Liver (tissue), 9 donors: ENCODE measurements around the gene CCL16. TPM values are rescaled to one million over a fixed set of nuclear protein-coding genes. Genes with fewer than 3 reads are reported as not detected.
A peak's percentile ranks its signal among the peaks of the same experiment; 100 is the strongest.

Experiments used
- DNase-seq: peaks from one replicate; pipeline ENCODE4 v3.0.0-alpha.2; 2017; ENCODE audit warnings: low spot score
- H3K27ac ChIP-seq, 2 donors: one replicate each; pipeline ENCODE4 v1.7.0; 2013; ENCODE audit warnings: inconsistent platforms in 2 of 2, low read length in 2 of 2, control low read depth in 1 of 2, low read depth in 1 of 2, mild to moderate bottlenecking in 1 of 2
- H3K27me3 ChIP-seq, 4 donors: one replicate each; pipeline versions ENCODE4 v1.6.1 to v1.7.0; 2013; ENCODE audit warnings: low read length in 3 of 4, inconsistent platforms in 1 of 4, mild to moderate bottlenecking in 1 of 4, moderate library complexity in 1 of 4; ENCODE audit not compliant: control insufficient read depth in 4 of 4, insufficient read depth in 4 of 4
- H3K36me3 ChIP-seq, 4 donors: one replicate each; pipeline versions ENCODE4 v1.6.1 to v1.7.0; 2013; ENCODE audit warnings: low read length in 3 of 4, mild to moderate bottlenecking in 3 of 4, low read depth in 1 of 4, moderate library complexity in 1 of 4; ENCODE audit not compliant: control insufficient read depth in 4 of 4, insufficient read depth in 3 of 4
- H3K4me1 ChIP-seq, 4 donors: one replicate each; pipeline versions ENCODE4 v1.6.1 to v1.7.0; 2013; ENCODE audit warnings: low read length in 3 of 4, mild to moderate bottlenecking in 3 of 4, moderate library complexity in 1 of 4; ENCODE audit not compliant: control insufficient read depth in 4 of 4, insufficient read depth in 4 of 4
- H3K4me3 ChIP-seq, 3 donors: one replicate each; pipeline versions ENCODE4 v1.6.1 to v1.7.0; 2013; ENCODE audit warnings: low read length in 3 of 3, control low read depth in 1 of 3, low read depth in 1 of 3, mild to moderate bottlenecking in 1 of 3
- H3K9ac ChIP-seq, 2 donors: one replicate each; pipeline ENCODE4 v1.7.0; 2013; ENCODE audit warnings: low read length in 2 of 2, mild to moderate bottlenecking in 2 of 2, moderate library complexity in 2 of 2, control low read depth in 1 of 2, low read depth in 1 of 2
- H3K9me3 ChIP-seq, 4 donors: one replicate each; pipeline versions ENCODE4 v1.6.1 to v1.7.0; 2013; ENCODE audit warnings: low read length in 3 of 4; ENCODE audit not compliant: control insufficient read depth in 4 of 4
- ATF3 ChIP-seq: IDR thresholded peaks from 2 replicates; pipeline ENCODE4 v1.6.1; 2016; ENCODE audit warnings: antibody characterized with exemption
- CTCF ChIP-seq: fragments of 150-350 bp; IDR thresholded peaks from 2 replicates; pipeline ENCODE4 v1.5.1; 2017; ENCODE audit warnings: improper control_type of control experiment, low read depth, low read length; ENCODE audit not compliant: missing input control
- EGR1 ChIP-seq, 2 donors: IDR thresholded peaks; 2 replicates each; pipeline ENCODE4 v1.6.1; 2016 to 2018; ENCODE audit warnings: antibody characterized with exemption in 2 of 2, low read depth in 2 of 2
- FOXA1 ChIP-seq: IDR thresholded peaks from 2 replicates; pipeline ENCODE4 v1.6.1; 2016; ENCODE audit warnings: antibody characterized with exemption
- FOXA2 ChIP-seq: IDR thresholded peaks from 2 replicates; pipeline ENCODE4 v1.6.1; 2016; ENCODE audit warnings: antibody characterized with exemption
- GABPA ChIP-seq, 2 donors: IDR thresholded peaks in 1 of 2; conservative IDR thresholded peaks in 1 of 2; 2 replicates each; pipeline ENCODE4 v1.6.1; 2016; ENCODE audit warnings: antibody characterized with exemption in 2 of 2, mild to moderate bottlenecking in 1 of 2, moderate library complexity in 1 of 2
- HNF4A ChIP-seq, 2 donors: conservative IDR thresholded peaks; 2 replicates each; pipeline ENCODE4 v1.6.1; 2016; ENCODE audit warnings: antibody characterized with exemption in 2 of 2, mild to moderate bottlenecking in 2 of 2
- HNF4G ChIP-seq: IDR thresholded peaks from 2 replicates; pipeline ENCODE4 v1.6.1; 2016; ENCODE audit warnings: antibody characterized with exemption
- JUND ChIP-seq, 2 donors: IDR thresholded peaks; 2 replicates each; pipeline ENCODE4 v1.6.1; 2016; ENCODE audit warnings: antibody characterized with exemption in 2 of 2
- MAX ChIP-seq: IDR thresholded peaks from 2 replicates; pipeline ENCODE4 v1.6.1; 2016; ENCODE audit warnings: antibody characterized with exemption
- NR2F2 ChIP-seq: IDR thresholded peaks from 2 replicates; pipeline ENCODE4 v1.6.1; 2016; ENCODE audit warnings: antibody characterized with exemption
- RAD21 ChIP-seq, 2 donors: IDR thresholded peaks; 2 replicates each; pipeline ENCODE4 v1.6.1; 2016; ENCODE audit warnings: antibody characterized with exemption in 2 of 2, mild to moderate bottlenecking in 2 of 2
- REST ChIP-seq: IDR thresholded peaks from 2 replicates; pipeline ENCODE4 v1.6.1; 2016; ENCODE audit warnings: antibody characterized with exemption, mild to moderate bottlenecking
- RXRA ChIP-seq, 2 donors: IDR thresholded peaks; 2 replicates each; pipeline ENCODE4 v1.6.1; 2017 to 2018; ENCODE audit warnings: antibody characterized with exemption in 2 of 2, mild to moderate bottlenecking in 1 of 2
- SP1 ChIP-seq: IDR thresholded peaks from 2 replicates; pipeline ENCODE4 v1.6.1; 2018; ENCODE audit warnings: antibody characterized with exemption, mild to moderate bottlenecking
- TAF1 ChIP-seq: conservative IDR thresholded peaks from 2 replicates; pipeline ENCODE4 v1.6.1; 2016; ENCODE audit warnings: antibody characterized with exemption, mild to moderate bottlenecking
- YY1 ChIP-seq: IDR thresholded peaks from 2 replicates; pipeline ENCODE4 v1.6.1; 2016; ENCODE audit warnings: antibody characterized with exemption, mild to moderate bottlenecking
- ZBTB33 ChIP-seq: IDR thresholded peaks from 2 replicates; pipeline ENCODE4 v1.6.1; 2016; ENCODE audit warnings: antibody characterized with exemption
- WGBS: extraction: QIAGEN DNeasy Blood & Tissue Kit; methylation state at CpG from one replicate; pipeline ENCODE4 v1.1.7; 2013; 5-methylcytosine and 5-hydroxymethylcytosine counted together
- polyA plus RNA-seq, 2 donors: library from polyadenylated mRNA; stranded (reverse) in 1 of 2; unstranded in 1 of 2; fragments of 200-250 nt in 1 of 2; fragments of >200 nt in 1 of 2; fragmentation: Nextera tagmentation in 1 of 2; extraction: Ambion mirVana in 1 of 2; gene quantifications; one replicate each; pipeline versions ENCODE4 v1.2.1 to v1.2.3, GENCODE V29; 2013 to 2015
- total RNA-seq, 2 donors: library from RNA; depleted of rRNA; stranded (reverse); fragments of >200 nt; gene quantifications; one replicate each; pipeline ENCODE4 v1.2.3, GENCODE V29; 2014
- donor health status: healthy.
- donor health status: healthy.
- donor health status: healthy.
- donor health status: healthy.
- donor health status: healthy.

The CCL16 gene
- total and polyA plus RNA-seq, 4 donors, result 0.65 to 22.3 (median 14.9) TPM

- Histone ChIP-seq H3K27ac (peak within 1 kb of the TSS; percentile 83 to 93), H3K9me3 (no peaks in the 10 kb centered on the region), H3K27me3 (no peaks in the 10 kb centered on the region), H3K4me3 (peak within 1 kb of the TSS; percentile 62 to 76 (median 68)), H3K36me3 (peaks cover 0 to 7% (median 3%) of the 10 kb centered on the region in 4 donors), H3K4me1 (peaks cover 2 to 52% (median 35%) of the 10 kb centered on the region in 4 donors), H3K9ac (peak within 1 kb of the TSS; percentile 84 to 87)
- TF ChIP-seq RAD21 (IDR thresholded peaks at IDR 0.05) (peak in 1 of 2 donors; percentile 8), HNF4G (peak; percentile 45), SP1 (peak; percentile 53), TAF1 (peak; percentile 94), RXRA (IDR thresholded peaks at IDR 0.05) (no peak), CTCF (no peak), GABPA (IDR thresholded peaks at IDR 0.05 in 1 of 2, conservative IDR thresholded peaks at IDR 0.05 in 1 of 2) (no peak), HNF4A (conservative IDR thresholded peaks at IDR 0.05) (peak; percentile 72 to 84), YY1 (peak; percentile 50), ATF3 (no peak), FOXA1 (no peak), MAX (no peak), REST (peak; percentile 68), NR2F2 (peak; percentile 5), FOXA2 (no peak), EGR1 (IDR thresholded peaks at IDR 0.05; ENCODE audit: low read depth in 2 of 2) (no peak), JUND (IDR thresholded peaks at IDR 0.05) (peak; percentile 13 to 17), ZBTB33 (no peak)
- peak; percentile 41 for DNase-seq
- 27% methylated on average over 6 of the region's 6 CpGs for WGBS
Observed at GRCh38 chr17:36001110-36001771, 19.9 kb upstream of the CCL16 start, which contains the start of gene CCL15. CCL15 (minus strand) TSS chr17:36001553; CDS start chr17:36001492, 61 bp downstream.
